Large intestine (tissue), 3 donors: ENCODE measurements around the gene ATP4B. TPM values are rescaled to one million over a fixed set of nuclear protein-coding genes. Genes with fewer than 3 reads are reported as not detected.

Experiments used
- DNase-seq, 2 donors: peaks; one replicate each; pipeline versions ENCODE4 v3.0.0 to v3.0.0-alpha.2; 2013
- H3K27ac ChIP-seq: one replicate; pipeline ENCODE4 v1.5.1; 2013; ENCODE audit warnings: low read length
- H3K27me3 ChIP-seq: 2 replicates; pipeline ENCODE4 v1.6.1; 2013; ENCODE audit warnings: low read length; ENCODE audit not compliant: control insufficient read depth, insufficient read depth
- H3K36me3 ChIP-seq: 2 replicates; pipeline ENCODE4 v1.6.1; 2013; ENCODE audit warnings: low read length; ENCODE audit not compliant: control insufficient read depth, insufficient read depth
- H3K4me1 ChIP-seq: one replicate; pipeline ENCODE4 v1.6.1; 2013; ENCODE audit warnings: low read length; ENCODE audit not compliant: control insufficient read depth, insufficient read depth
- H3K4me3 ChIP-seq: one replicate; pipeline ENCODE4 v1.5.1; 2013; ENCODE audit warnings: low read length
- H3K9me3 ChIP-seq: one replicate; pipeline ENCODE4 v1.6.1; 2013; ENCODE audit warnings: mild to moderate bottlenecking, low read depth, low read length, moderate library complexity; ENCODE audit not compliant: control insufficient read depth
- WGBS: methylation state at CpG from one replicate; pipeline ENCODE4 v1.1.5; 2013; ENCODE audit warnings: low lambda C conversion rate; ENCODE audit not compliant: insufficient coverage; 5-methylcytosine and 5-hydroxymethylcytosine counted together
- polyA plus RNA-seq: library from polyadenylated mRNA; unstranded; fragments of 120-200 nt; gene quantifications from one replicate; pipeline ENCODE4 v1.2.1, GENCODE V29; 2013

ATP4B gene
- polyA plus RNA-seq, 1 donor = 0.04 TPM

DNA sequence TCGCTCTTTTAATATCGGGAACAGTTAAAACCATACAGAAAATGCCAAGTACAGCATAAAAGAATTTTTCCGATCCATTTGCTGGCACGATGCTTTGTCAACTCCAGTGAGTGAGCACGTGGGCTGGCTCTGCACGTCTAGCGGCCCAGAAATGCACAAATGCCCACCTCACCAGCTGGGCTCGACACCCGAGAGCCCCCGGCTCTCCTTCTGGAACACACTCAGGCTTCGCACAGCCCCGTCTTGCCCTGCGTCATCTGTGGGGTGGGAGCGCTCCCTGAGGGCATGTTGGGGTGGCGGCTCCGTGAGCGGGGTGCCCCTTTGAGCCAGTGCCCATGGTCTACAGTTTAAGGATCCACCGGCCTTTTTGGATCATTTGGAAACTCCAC, 24.5 kb downstream of the ATP4B start:
- peaks cover 87% of the 10 kb centered on the region for H3K36me3 ChIP-seq
- H3K27me3 ChIP-seq = no peaks in the 10 kb centered on the region
- H3K27ac ChIP-seq = no peak overlapping the region
- no peak overlapping the region for H3K4me3 ChIP-seq
- no peaks in the 10 kb centered on the region for H3K4me1 ChIP-seq
- H3K9me3 ChIP-seq = peaks cover 13% of the 10 kb centered on the region
- no CpG with 5 or more reads among the region's 18 CpGs for WGBS
- no peak for DNase-seq

DNA sequence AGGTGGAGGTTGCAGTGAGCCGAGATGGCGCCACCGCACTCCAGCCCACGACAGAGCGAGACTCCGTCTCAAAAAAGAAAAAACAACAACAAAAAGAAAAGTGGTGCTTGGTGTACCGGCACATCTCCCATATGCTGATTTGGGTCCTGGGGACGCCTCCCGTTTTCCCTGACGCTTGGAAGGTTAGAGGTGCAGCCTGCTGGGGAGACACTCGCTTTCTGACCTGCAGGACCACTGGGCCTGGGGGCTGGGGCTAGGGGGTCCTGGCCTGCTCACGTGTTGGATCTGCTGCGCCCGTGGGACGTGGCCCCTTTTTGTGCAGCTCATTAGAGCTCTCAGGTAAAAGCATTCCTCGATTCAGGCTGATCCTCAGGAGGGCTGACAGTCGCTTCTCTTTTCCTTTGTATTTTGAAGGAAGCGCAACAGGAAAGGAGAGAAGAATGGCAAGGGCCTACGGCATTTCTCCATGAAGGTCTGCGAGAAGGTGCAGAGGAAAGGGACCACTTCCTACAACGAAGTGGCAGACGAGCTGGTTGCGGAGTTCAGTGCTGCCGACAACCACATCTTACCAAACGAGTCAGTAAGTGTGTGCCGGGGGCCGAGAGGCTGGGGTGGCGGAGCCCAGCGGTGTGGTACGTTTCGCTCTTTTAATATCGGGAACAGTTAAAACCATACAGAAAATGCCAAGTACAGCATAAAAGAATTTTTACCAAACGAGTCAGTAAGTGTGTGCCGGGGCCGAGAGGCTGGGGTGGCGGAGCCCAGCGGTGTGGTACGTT, 25.1 kb downstream of the ATP4B start:
- H3K9me3 ChIP-seq = peaks cover 9% of the 10 kb centered on the region
- H3K36me3 ChIP-seq = peaks cover 86% of the 10 kb centered on the region
- H3K4me1 ChIP-seq = no peaks in the 10 kb centered on the region
- 80% methylated on average over 1 of the region's 38 CpGs for WGBS
- no peaks in the 10 kb centered on the region for H3K27me3 ChIP-seq
- DNase-seq = no peak
- no peak overlapping the region for H3K4me3 ChIP-seq
- no peak overlapping the region for H3K27ac ChIP-seq

GRCh38 chr13:113631341-113632095, 26.5 kb downstream of the ATP4B start:
- Histone ChIP-seq H3K4me3 (no peak overlapping the region), H3K9me3 (peaks cover 3% of the 10 kb centered on the region), H3K27me3 (no peaks in the 10 kb centered on the region), H3K27ac (no peak overlapping the region), H3K4me1 (no peaks in the 10 kb centered on the region), H3K36me3 (peaks cover 80% of the 10 kb centered on the region)
- WGBS = 93% methylated on average over 4 of the region's 42 CpGs
- no peak for DNase-seq

DNA sequence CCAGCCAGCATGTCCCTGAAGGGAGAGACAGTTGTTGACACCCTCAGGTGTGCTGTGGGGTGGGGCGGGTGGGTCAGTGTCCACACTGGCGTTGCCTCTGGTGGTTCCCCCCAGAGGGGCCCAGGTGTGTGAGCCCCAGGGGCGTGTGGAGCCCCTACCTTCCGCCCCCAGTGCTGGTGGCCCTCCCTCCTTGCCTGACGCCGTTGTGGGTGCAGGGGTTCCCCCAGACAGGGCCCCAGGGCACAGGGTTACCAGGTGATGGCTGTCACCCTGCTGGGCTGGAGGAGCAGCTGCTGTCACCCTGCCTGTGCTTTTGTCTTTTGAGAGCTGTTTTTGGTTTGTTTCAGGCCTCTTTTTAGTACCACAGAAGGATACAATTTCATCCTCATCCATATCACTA, 27.2 kb downstream of the ATP4B start:
- no peaks in the 10 kb centered on the region for H3K4me1 ChIP-seq
- no peaks in the 10 kb centered on the region for H3K27me3 ChIP-seq
- no peak for DNase-seq
- no peak overlapping the region for H3K27ac ChIP-seq
- peaks cover 75% of the 10 kb centered on the region for H3K36me3 ChIP-seq
- no peaks in the 10 kb centered on the region for H3K9me3 ChIP-seq
- H3K4me3 ChIP-seq = no peak overlapping the region
- WGBS = no CpG with 5 or more reads among the region's 6 CpGs

DNA sequence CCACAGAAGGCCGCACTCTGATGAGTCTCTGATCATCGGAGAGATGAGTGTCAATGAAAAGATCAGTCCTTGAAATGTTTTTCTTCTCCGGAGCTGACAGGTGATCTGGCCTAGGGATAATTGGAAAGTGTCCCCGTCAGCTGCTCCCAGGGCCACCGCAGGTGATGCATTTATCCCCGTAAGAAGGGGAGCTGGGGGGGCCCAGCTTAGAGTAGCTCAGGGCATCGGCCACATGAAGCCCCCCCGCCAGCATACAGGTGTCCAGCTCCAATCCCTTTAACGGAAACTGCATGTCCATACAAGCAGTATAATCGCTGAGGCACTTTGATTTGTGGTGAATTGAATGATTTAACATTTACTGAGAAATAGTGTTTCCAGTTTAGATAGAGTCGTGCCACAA, 27.7 kb downstream of the ATP4B start:
- no peaks in the 10 kb centered on the region for H3K27me3 ChIP-seq
- no peaks in the 10 kb centered on the region for H3K9me3 ChIP-seq
- no peak overlapping the region for H3K27ac ChIP-seq
- H3K4me3 ChIP-seq = no peak overlapping the region
- DNase-seq = no peak
- WGBS = no CpG with 5 or more reads among the region's 11 CpGs
- no peaks in the 10 kb centered on the region for H3K4me1 ChIP-seq
- H3K36me3 ChIP-seq = peaks cover 70% of the 10 kb centered on the region

DNA sequence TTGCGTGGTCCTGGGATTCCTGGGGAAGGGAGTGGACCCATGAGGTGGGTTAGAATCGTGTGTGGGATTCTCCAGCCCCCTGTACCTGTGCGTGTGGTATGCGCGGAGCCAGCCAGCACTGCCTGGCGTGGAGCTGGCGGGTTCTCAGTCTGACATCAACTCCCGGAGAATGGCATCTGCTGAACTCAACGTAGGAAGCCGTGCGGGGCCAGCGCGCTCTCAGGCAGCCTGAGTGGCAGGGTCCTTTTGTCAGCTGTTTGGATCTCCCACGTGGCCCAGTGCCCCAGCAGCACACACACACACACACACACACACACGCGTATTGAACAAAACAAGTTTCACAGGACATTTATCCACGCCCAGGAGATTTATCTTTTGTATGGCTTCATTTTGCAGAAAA, 28.1 kb downstream of the ATP4B start:
- no peaks in the 10 kb centered on the region for H3K9me3 ChIP-seq
- H3K27ac ChIP-seq = no peak overlapping the region
- H3K27me3 ChIP-seq = no peaks in the 10 kb centered on the region
- no peaks in the 10 kb centered on the region for H3K4me1 ChIP-seq
- H3K4me3 ChIP-seq = no peak overlapping the region
- peaks cover 67% of the 10 kb centered on the region for H3K36me3 ChIP-seq
- no peak for DNase-seq
- no CpG with 5 or more reads among the region's 17 CpGs for WGBS

GRCh38 chr13:113628291-113629270, 29.4 kb downstream of the ATP4B start:
- Histone ChIP-seq H3K9me3 (no peaks in the 10 kb centered on the region), H3K27ac (no peak overlapping the region), H3K27me3 (no peaks in the 10 kb centered on the region), H3K4me3 (no peak overlapping the region), H3K4me1 (no peaks in the 10 kb centered on the region), H3K36me3 (peaks cover 65% of the 10 kb centered on the region)
- WGBS = no CpG with 5 or more reads among the region's 30 CpGs
- peak in 1 of 2 donors; percentile 10 for DNase-seq

DNA sequence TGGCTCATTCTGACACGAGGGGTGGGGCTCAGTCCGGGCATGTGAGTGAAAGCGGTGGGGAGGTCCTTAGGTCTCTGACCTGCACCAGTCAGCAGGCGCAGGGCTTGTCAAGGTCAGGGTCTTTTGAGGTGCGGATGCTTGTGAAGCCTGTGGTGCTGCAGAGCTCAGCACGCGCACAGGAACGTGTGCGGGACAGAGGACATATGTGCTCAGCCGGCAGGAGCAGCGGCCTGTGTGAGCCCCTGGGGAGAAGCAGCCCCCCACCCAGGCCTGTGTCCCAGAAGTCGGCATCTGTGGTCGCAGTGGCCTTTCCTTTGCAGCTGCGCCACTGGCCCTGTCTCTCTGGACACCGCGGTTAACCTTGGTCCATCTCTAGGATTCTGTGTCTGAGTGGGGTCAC, 30.9 kb downstream of the ATP4B start:
- H3K4me3 ChIP-seq = no peak overlapping the region
- WGBS = 80% methylated on average over 1 of the region's 16 CpGs
- H3K9me3 ChIP-seq = peaks cover 4% of the 10 kb centered on the region
- no peak overlapping the region for H3K27ac ChIP-seq
- peaks cover 64% of the 10 kb centered on the region for H3K36me3 ChIP-seq
- no peak for DNase-seq
- H3K27me3 ChIP-seq = no peaks in the 10 kb centered on the region
- no peaks in the 10 kb centered on the region for H3K4me1 ChIP-seq

- no CpG with 5 or more reads among the region's 24 CpGs for WGBS
Measured at GRCh38 chr13:113625965-113626721, 31.9 kb downstream of the ATP4B start.

More at GRCh38 chr13:113625965-113626721, 31.9 kb downstream of the ATP4B start:
- Histone ChIP-seq H3K27ac (no peak overlapping the region), H3K36me3 (peaks cover 55% of the 10 kb centered on the region), H3K9me3 (peaks cover 4% of the 10 kb centered on the region), H3K4me3 (no peak overlapping the region), H3K4me1 (no peaks in the 10 kb centered on the region), H3K27me3 (no peaks in the 10 kb centered on the region)
- DNase-seq = no peak
